Subcutaneous adipose tissue (tissue), 4 donors: Measurements from ENCODE around the gene ADPGK. TPM values are rescaled to one million over a fixed set of nuclear protein-coding genes. Genes with fewer than 3 reads are reported as not detected.

ENCODE experiments used
- CTCF ChIP-seq: fragments of 450-650 bp; IDR thresholded peaks from one replicate; pipeline ENCODE4 v1.5.1; 2016; ENCODE audit warnings: low read depth, mild to moderate bottlenecking, control low read depth, antibody characterized with exemption, moderate library complexity
- total RNA-seq, 4 donors: library from RNA; depleted of rRNA; stranded (reverse); fragments of >200 nt; gene quantifications; one replicate each; pipeline ENCODE4 v1.1.0, GENCODE V29; 2016

Gene ADPGK
- 10 to 100 TPM; 62.3 to 96.2 (median 69.4) TPM for total RNA-seq

- no peak for TF ChIP-seq CTCF
Measured at GRCh38 chr15:72783640-72784455, at the start of gene ADPGK. TSS of gene ADPGK (minus strand) at chr15:72783758. CDS start at chr15:72783691, 67 bp downstream.

GRCh38 chr15:72827226-72827625 lies 43.7 kb upstream of the ADPGK start:
- TF ChIP-seq CTCF = no peak

DNA sequence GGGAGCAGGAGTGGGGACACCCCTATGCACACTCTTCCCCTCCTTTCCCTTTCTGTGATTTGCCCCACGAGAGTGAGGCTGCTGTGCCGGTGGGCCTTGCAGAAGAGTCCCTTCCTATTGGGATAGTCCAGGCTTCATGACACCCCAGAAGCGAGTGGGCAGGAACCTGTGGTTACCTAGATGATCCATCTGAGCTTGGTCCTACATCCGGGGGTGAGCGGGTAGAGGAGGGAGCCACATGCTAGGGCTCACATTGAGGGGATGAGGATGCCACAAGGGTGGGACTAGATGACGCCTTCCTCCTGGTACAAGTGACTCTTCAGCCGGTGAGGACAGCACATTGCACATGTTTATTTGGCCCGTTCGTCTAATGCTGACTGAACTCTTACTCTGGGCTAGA lies 43.1 kb upstream of the ADPGK start:
- TF ChIP-seq CTCF = no peak

- TF ChIP-seq CTCF = no peak
Measured at GRCh38 chr15:72825829-72826228, 42.3 kb upstream of the ADPGK start.

DNA sequence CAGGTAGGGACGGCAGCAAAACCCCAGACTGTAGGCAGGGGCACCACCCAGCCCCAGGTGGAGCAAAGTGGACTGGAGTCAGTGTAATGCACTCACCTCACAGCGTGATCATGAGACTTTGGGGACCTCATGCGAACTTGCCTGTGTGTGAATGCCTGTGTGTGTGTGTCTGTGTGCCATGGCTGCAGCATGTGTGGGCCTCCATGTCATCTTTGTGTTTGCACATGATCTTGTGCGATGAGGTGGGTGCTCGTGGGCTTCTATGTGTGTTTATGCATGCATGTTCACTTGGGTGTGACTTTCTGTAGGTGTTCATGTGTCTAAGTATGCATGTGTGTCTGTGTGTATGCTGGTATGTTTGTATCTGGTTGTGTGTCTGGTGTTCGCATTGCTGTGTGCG lies 41.2 kb upstream of the ADPGK start:
- TF ChIP-seq CTCF = no peak

- no peak for TF ChIP-seq CTCF
Measured at GRCh38 chr15:72824112-72824511, 40.6 kb upstream of the ADPGK start.

DNA sequence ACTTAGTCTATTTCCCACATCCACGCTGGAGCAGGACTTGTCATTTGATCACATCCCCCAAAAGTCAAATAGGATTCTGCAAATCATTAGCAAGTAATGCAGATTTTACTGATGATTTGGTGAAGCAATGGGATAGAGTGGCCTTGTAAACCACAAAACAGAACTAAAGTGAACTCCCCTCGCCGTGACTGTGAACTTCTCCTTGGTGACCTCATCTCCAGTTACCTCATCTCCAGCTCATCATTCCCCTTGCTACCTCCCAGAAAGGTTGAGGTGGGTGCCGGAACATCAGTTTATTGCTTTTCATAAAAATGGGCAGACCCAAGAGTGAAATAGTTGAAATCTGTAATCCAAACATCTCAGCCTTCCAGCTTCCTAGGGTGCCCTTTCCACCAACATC lies 36.7 kb upstream of the ADPGK start:
- TF ChIP-seq CTCF = no peak
